Cardiac muscle cell (in vitro differentiated cells and primary cell): ENCODE results near the gene RPS6KA3. TPM values are rescaled to one million over a fixed set of nuclear protein-coding genes. Genes with fewer than 3 reads are reported as not detected.

ENCODE experiments used
- DNase-seq, 2 donors: peaks; one replicate each; pipeline versions ENCODE4 v3.0.0 to v3.0.0-alpha.2; 2010 to 2017; ENCODE audit warnings: low read depth in 1 of 2, low spot score in 1 of 2
- H3K27ac ChIP-seq: fragments of 200-600 bp; sonication (generic); 2 replicates; pipeline ENCODE4 v1.5.1; 2016
- H3K27me3 ChIP-seq: fragments of 200-600 bp; sonication (generic); 2 replicates; pipeline ENCODE4 v1.6.0; 2016; ENCODE audit warnings: control low read depth
- H3K36me3 ChIP-seq: fragments of 200-600 bp; sonication (generic); 2 replicates; pipeline ENCODE4 v1.5.1; 2016; ENCODE audit warnings: control low read depth
- H3K4me1 ChIP-seq: fragments of 200-600 bp; sonication (generic); 2 replicates; pipeline ENCODE4 v1.8.1; 2017; ENCODE audit warnings: low read depth, mild to moderate bottlenecking, mixed run types
- H3K4me3 ChIP-seq: fragments of 200-600 bp; sonication (generic); 2 replicates; pipeline ENCODE4 v1.5.1; 2016; ENCODE audit warnings: mild to moderate bottlenecking
- H3K9me3 ChIP-seq: fragments of 200-600 bp; sonication (generic); 2 replicates; pipeline ENCODE4 v1.5.1; 2017; ENCODE audit warnings: low read depth, mild to moderate bottlenecking, control low read depth
- polyA plus RNA-seq: library from polyadenylated mRNA; unstranded; fragments of >200 nt; fragmentation: Nextera tagmentation; extraction: Ambion mirVana; gene quantifications from 2 replicates; pipeline ENCODE4 v1.2.1, GENCODE V29; 2016
- total RNA-seq: library from RNA; depleted of rRNA; stranded (reverse); fragments of >200 nt; gene quantifications from 2 replicates; pipeline ENCODE4 v1.2.3, GENCODE V29; 2016
- TF ChIP-seq, protein P1 (sequence below): IDR thresholded peaks from 2 replicates; pipeline ENCODE4 v1.5.1; 2012; ENCODE audit warnings: low read depth, mild to moderate bottlenecking, low read length

The RPS6KA3 gene
- total and polyA plus RNA-seq, 2 experiments from 2014 or later, result 5.3 to 7.1 TPM

DNA sequence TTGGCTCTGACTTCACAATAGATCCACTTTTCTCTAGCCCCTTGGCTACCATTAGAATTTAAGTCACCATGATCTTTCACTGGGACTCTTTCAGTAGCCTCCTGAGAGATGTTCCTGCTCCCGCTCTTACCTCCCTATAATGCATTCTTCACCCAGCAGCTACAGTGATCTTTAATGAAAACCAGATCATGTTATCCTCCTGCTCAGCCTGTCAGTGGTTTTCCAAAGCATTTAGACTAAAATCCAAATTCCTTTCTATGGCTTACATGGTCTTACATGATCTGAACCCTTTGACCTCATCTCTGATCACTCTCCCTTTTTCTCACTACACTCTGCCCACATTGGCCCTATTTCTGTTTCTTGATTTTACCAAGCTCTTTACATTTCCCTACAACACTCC is 18.3 kb upstream of the RPS6KA3 start:
- DNase-seq, result no peak
- no peak overlapping the region for H3K27ac ChIP-seq
- H3K36me3 ChIP-seq, result no peaks in the 10 kb centered on the region
- TF ChIP-seq, protein P1, sequence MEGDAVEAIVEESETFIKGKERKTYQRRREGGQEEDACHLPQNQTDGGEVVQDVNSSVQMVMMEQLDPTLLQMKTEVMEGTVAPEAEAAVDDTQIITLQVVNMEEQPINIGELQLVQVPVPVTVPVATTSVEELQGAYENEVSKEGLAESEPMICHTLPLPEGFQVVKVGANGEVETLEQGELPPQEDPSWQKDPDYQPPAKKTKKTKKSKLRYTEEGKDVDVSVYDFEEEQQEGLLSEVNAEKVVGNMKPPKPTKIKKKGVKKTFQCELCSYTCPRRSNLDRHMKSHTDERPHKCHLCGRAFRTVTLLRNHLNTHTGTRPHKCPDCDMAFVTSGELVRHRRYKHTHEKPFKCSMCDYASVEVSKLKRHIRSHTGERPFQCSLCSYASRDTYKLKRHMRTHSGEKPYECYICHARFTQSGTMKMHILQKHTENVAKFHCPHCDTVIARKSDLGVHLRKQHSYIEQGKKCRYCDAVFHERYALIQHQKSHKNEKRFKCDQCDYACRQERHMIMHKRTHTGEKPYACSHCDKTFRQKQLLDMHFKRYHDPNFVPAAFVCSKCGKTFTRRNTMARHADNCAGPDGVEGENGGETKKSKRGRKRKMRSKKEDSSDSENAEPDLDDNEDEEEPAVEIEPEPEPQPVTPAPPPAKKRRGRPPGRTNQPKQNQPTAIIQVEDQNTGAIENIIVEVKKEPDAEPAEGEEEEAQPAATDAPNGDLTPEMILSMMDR, result no peak
- H3K4me3 ChIP-seq, result no peak overlapping the region
- no peaks in the 10 kb centered on the region for H3K9me3 ChIP-seq
- H3K27me3 ChIP-seq, result no peaks in the 10 kb centered on the region
- no peaks in the 10 kb centered on the region for H3K4me1 ChIP-seq

DNA sequence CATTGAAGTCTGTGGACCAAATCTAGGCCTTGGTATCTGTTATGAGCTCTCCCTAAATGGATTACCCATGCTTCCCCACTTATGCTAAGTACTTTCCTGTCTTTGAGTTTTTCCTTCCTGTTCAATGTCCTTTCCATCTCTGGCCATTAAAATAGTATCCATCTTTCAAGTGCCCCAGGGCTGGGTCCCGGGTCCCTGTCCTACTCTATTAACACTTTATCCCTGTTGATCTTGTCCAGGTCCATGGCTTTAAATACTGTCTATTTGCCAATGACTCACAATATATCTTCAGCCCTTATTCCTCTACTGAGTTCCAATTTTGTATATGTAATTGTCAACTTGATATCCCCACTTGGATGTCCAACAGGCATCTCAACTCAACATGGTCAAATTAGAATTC is 17.7 kb upstream of the RPS6KA3 start:
- Histone ChIP-seq H3K4me1 (no peaks in the 10 kb centered on the region), H3K27ac (no peak overlapping the region), H3K36me3 (no peaks in the 10 kb centered on the region), H3K9me3 (no peaks in the 10 kb centered on the region), H3K4me3 (no peak overlapping the region), H3K27me3 (no peaks in the 10 kb centered on the region)
- TF ChIP-seq, protein P1, result no peak
- no peak for DNase-seq

DNA sequence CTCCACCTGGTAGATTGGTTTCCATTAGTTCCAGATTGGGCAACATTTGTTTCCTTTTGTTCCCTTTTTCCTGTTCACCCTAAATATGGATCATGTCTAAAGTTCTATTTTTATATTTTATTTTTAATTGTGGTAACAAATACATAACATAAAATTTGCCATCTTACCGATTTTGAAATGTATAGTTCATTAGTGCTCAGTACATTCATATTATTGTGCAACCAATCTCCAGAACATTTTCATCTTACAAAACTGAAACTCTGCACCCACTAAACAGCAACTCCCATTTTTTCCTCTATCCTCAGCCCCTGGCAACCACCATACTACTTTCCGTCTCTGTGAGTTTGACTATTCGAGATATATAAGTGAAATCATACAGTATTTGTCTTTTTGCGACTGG is 14.2 kb upstream of the RPS6KA3 start:
- no peaks in the 10 kb centered on the region for H3K9me3 ChIP-seq

DNA sequence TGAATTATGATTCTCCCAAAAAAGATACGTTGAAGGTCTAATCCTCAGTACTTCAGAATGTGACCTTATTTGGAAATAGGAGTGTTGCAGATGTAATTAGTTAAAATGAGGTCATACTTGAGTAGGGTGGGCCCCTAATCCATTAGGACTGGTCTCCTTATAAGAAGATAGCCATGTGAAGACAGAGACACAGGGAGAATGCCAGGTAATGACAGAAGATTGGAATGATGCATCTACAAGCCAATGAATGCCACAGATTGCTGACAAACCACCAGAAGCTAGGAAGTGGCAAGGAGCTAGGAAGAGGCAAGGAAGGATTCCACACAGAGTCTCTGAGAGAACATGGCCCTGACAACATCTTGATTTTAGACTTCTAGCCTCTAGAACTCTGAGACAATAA is 7.4 kb upstream of the RPS6KA3 start:
- Histone ChIP-seq H3K4me3 (no peak overlapping the region), H3K27ac (no peak overlapping the region), H3K9me3 (no peaks in the 10 kb centered on the region), H3K4me1 (no peaks in the 10 kb centered on the region), H3K27me3 (peaks cover 7% of the 10 kb centered on the region), H3K36me3 (no peaks in the 10 kb centered on the region)
- TF ChIP-seq, protein P1, result no peak
- DNase-seq, result no peak

More for the DNA sequence above, 14.2 kb upstream of the RPS6KA3 start:
- TF ChIP-seq, protein P1, result no peak
- Histone ChIP-seq H3K36me3 (no peaks in the 10 kb centered on the region), H3K27me3 (no peaks in the 10 kb centered on the region), H3K27ac (no peak overlapping the region), H3K4me3 (no peak overlapping the region), H3K4me1 (no peaks in the 10 kb centered on the region)
- DNase-seq, result no peak

DNA sequence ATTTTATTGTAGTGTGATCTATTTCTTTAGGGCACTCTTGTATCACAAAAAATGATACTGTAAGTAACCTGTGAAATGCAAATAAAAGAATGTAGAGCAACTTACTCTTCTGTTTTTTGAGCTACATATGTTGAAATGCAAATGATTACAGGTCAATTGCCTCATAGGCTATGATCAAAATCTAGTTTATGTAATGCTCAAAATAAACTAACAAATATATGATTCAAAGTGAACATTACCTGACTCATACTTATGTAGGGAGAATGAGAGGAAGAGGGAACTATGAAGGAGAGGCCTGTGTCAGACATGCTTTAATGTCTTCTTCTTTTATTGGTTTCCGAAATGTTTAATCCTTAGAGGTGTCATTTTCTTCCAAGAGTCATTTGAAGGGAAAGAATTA is 5.0 kb upstream of the RPS6KA3 start:
- Histone ChIP-seq H3K9me3 (no peaks in the 10 kb centered on the region), H3K4me3 (no peak overlapping the region), H3K27me3 (peaks cover 23% of the 10 kb centered on the region), H3K36me3 (no peaks in the 10 kb centered on the region), H3K4me1 (no peaks in the 10 kb centered on the region), H3K27ac (no peak overlapping the region)
- TF ChIP-seq, protein P1, result no peak
- no peak for DNase-seq

DNA sequence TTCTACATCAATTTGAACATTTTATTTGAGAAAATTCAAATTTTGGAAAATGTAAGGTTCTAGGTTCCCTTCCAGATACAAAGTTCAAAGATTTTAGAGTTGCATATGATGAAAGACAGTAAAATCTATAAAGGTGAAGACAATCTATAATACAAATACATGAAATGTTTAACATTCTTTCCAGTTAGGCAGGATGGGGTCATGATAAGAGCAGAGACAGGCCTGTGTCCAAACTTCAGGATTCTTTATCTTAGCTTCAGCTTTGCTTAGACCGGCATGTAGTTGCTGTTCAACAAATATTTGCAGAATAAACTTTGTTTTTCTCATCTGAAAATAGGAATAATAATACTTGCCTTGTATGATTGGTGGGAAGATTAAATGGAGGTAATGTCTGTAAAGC is 4.5 kb upstream of the RPS6KA3 start:
- no peak overlapping the region for H3K27ac ChIP-seq
- peaks cover 23% of the 10 kb centered on the region for H3K27me3 ChIP-seq
- TF ChIP-seq, protein P1, result no peak
- H3K36me3 ChIP-seq, result no peaks in the 10 kb centered on the region
- H3K4me1 ChIP-seq, result no peaks in the 10 kb centered on the region
- no peak overlapping the region for H3K4me3 ChIP-seq
- no peaks in the 10 kb centered on the region for H3K9me3 ChIP-seq
- DNase-seq, result no peak
